Suppressor macrophage treated with lipopolysaccharide for 1 hour (primary cell): ENCODE results near the gene BCL2L13.
"Not testable (repeated sequence)": the region's sequence is repeated elsewhere in the genome, so short reads cannot be mapped to it uniquely, and the experiment has no call there.

ENCODE experiments used
- DNase-seq, 3 donors: peaks; one replicate each; pipeline ENCODE4 v3.0.0-alpha.2; 2020 to 2022

BCL2L13 gene

GRCh38 chr22:17637490-17638181 is 921 bp upstream of the BCL2L13 start:
- no peak for DNase-seq

- DNase-seq = no peak
Observed at GRCh38 chr22:17638182-17638431, 450 bp upstream of the BCL2L13 start.

- peak; percentile 36 to 45 (median 40) for DNase-seq
Observed at GRCh38 chr22:17639247-17639741, 737 bp downstream of the BCL2L13 start.

- peak in 2 of 3 donors; percentile 27 to 33 for DNase-seq
Observed at GRCh38 chr22:17641269-17641668, 2.7 kb downstream of the BCL2L13 start.

- DNase-seq = not testable (repeated sequence)
Observed at GRCh38 chr22:17642357-17642756, 3.8 kb downstream of the BCL2L13 start.

GRCh38 chr22:17647452-17647851 is 8.9 kb downstream of the BCL2L13 start:
- DNase-seq = no peak

GRCh38 chr22:17647991-17648390 is 9.4 kb downstream of the BCL2L13 start:
- peak; percentile 35 to 69 (median 62) for DNase-seq

GRCh38 chr22:17648569-17648968 is 10.0 kb downstream of the BCL2L13 start:
- DNase-seq = peak in 2 of 3 donors; percentile 60 to 69

GRCh38 chr22:17655289-17655688 is 16.7 kb downstream of the BCL2L13 start:
- DNase-seq = no peak

- DNase-seq = no peak
Observed at GRCh38 chr22:17656870-17657395, 18.4 kb downstream of the BCL2L13 start.

- DNase-seq = no peak
Observed at GRCh38 chr22:17664414-17665055, 26.0 kb downstream of the BCL2L13 start.

GRCh38 chr22:17665248-17665647 is 26.7 kb downstream of the BCL2L13 start:
- DNase-seq = no peak

- DNase-seq = peak in 2 of 3 donors; percentile 35 to 40
Observed at GRCh38 chr22:17665854-17666253, 27.3 kb downstream of the BCL2L13 start.

- DNase-seq = not testable (repeated sequence)
Observed at GRCh38 chr22:17671521-17672092, 33.0 kb downstream of the BCL2L13 start.

- DNase-seq = peak in 1 of 3 donors; percentile 45
Observed at GRCh38 chr22:17672417-17672991, 33.9 kb downstream of the BCL2L13 start.

- DNase-seq = no peak
Observed at GRCh38 chr22:17674152-17674551, 35.6 kb downstream of the BCL2L13 start.

- DNase-seq = peak; percentile 16 to 57 (median 50)
Observed at GRCh38 chr22:17675584-17675983, 37.0 kb downstream of the BCL2L13 start.

GRCh38 chr22:17678817-17679385 is 40.3 kb downstream of the BCL2L13 start:
- DNase-seq = no peak

GRCh38 chr22:17684245-17684644 is 45.7 kb downstream of the BCL2L13 start:
- peak in 2 of 3 donors; percentile 36 for DNase-seq

- DNase-seq = no peak
Observed at GRCh38 chr22:17692841-17693240, 54.3 kb downstream of the BCL2L13 start.

GRCh38 chr22:17694193-17694592 is 55.6 kb downstream of the BCL2L13 start:
- no peak for DNase-seq

GRCh38 chr22:17694752-17695151 is 56.2 kb downstream of the BCL2L13 start:
- no peak for DNase-seq

GRCh38 chr22:17695986-17696385 is 57.4 kb downstream of the BCL2L13 start:
- DNase-seq = no peak
